GM23338 (cell line): ENCODE results near the gene CIZ1.

Experiments used
- CREB1 ChIP-seq: fragments of 250-450 bp; sonication (Bioruptor Pico); IDR thresholded peaks from 2 replicates; pipeline ENCODE4 v1.5.0; 2020; ENCODE audit warnings: low read depth, mild to moderate bottlenecking, moderate library complexity
- ETS1 ChIP-seq: IDR thresholded peaks from 2 replicates; pipeline ENCODE4 v1.6.1; 2016; ENCODE audit warnings: antibody characterized with exemption
- EZH2 ChIP-seq: fragments of 200-600 bp; sonication (generic); IDR thresholded peaks from one replicate; pipeline ENCODE4 v1.8.0; 2017; ENCODE audit warnings: antibody characterized with exemption, mild to moderate bottlenecking, low read depth; ENCODE audit not compliant: unreplicated experiment
- JUNB ChIP-seq: IDR thresholded peaks from one replicate; pipeline ENCODE4 v1.6.1; 2016; ENCODE audit warnings: antibody characterized with exemption; ENCODE audit not compliant: unreplicated experiment
- POLR2AphosphoS5 ChIP-seq: IDR thresholded peaks from 2 replicates; pipeline ENCODE4 v1.6.1; 2016; ENCODE audit warnings: antibody characterized with exemption, low read depth
- STAT1 ChIP-seq: IDR thresholded peaks from one replicate; pipeline ENCODE4 v1.6.1; 2016; ENCODE audit warnings: antibody characterized with exemption; ENCODE audit not compliant: unreplicated experiment
- ZNF114 ChIP-seq: fragments of 250-450 bp; sonication (Bioruptor Pico); IDR thresholded peaks from 2 replicates; pipeline ENCODE4 v1.5.0; 2020; ENCODE audit warnings: mild to moderate bottlenecking, moderate library complexity
- TF ChIP-seq, protein P1 (sequence below), 2 experiments: fragments of 200-600 bp in 1 of 2; sonication (generic) in 1 of 2; conservative IDR thresholded peaks; 2 replicates each; pipeline versions ENCODE4 v1.5.1 to v1.6.1; 2016 to 2017; ENCODE audit warnings: antibody characterized with exemption in 2 of 2, low read depth in 2 of 2, mild to moderate bottlenecking in 2 of 2, moderate library complexity in 1 of 2
- TF ChIP-seq, protein P2 (sequence below): IDR thresholded peaks from one replicate; pipeline ENCODE4 v1.6.1; 2018; ENCODE audit warnings: antibody characterized with exemption; ENCODE audit not compliant: unreplicated experiment
- TF ChIP-seq, protein P3 (sequence below): fragments of 250-450 bp; sonication (Bioruptor Pico); IDR thresholded peaks from 2 replicates; pipeline ENCODE4 v1.5.0; 2020; ENCODE audit warnings: mild to moderate bottlenecking, moderate library complexity

GRCh38 chr9:128182893-128183588 lies 8.3 kb downstream of the CIZ1 start:
- TF ChIP-seq, protein P1, sequence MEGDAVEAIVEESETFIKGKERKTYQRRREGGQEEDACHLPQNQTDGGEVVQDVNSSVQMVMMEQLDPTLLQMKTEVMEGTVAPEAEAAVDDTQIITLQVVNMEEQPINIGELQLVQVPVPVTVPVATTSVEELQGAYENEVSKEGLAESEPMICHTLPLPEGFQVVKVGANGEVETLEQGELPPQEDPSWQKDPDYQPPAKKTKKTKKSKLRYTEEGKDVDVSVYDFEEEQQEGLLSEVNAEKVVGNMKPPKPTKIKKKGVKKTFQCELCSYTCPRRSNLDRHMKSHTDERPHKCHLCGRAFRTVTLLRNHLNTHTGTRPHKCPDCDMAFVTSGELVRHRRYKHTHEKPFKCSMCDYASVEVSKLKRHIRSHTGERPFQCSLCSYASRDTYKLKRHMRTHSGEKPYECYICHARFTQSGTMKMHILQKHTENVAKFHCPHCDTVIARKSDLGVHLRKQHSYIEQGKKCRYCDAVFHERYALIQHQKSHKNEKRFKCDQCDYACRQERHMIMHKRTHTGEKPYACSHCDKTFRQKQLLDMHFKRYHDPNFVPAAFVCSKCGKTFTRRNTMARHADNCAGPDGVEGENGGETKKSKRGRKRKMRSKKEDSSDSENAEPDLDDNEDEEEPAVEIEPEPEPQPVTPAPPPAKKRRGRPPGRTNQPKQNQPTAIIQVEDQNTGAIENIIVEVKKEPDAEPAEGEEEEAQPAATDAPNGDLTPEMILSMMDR (conservative IDR thresholded peaks at IDR 0.05; ENCODE audit: low read depth in 2 of 2), result no peak
- TF ChIP-seq EZH2 (no peak), CREB1 (CRISPR knock-in tag) (no peak), POLR2AphosphoS5 (no peak), JUNB (no peak), ZNF114 (CRISPR knock-in tag) (no peak), ETS1 (no peak), STAT1 (no peak)
- TF ChIP-seq, protein P2, sequence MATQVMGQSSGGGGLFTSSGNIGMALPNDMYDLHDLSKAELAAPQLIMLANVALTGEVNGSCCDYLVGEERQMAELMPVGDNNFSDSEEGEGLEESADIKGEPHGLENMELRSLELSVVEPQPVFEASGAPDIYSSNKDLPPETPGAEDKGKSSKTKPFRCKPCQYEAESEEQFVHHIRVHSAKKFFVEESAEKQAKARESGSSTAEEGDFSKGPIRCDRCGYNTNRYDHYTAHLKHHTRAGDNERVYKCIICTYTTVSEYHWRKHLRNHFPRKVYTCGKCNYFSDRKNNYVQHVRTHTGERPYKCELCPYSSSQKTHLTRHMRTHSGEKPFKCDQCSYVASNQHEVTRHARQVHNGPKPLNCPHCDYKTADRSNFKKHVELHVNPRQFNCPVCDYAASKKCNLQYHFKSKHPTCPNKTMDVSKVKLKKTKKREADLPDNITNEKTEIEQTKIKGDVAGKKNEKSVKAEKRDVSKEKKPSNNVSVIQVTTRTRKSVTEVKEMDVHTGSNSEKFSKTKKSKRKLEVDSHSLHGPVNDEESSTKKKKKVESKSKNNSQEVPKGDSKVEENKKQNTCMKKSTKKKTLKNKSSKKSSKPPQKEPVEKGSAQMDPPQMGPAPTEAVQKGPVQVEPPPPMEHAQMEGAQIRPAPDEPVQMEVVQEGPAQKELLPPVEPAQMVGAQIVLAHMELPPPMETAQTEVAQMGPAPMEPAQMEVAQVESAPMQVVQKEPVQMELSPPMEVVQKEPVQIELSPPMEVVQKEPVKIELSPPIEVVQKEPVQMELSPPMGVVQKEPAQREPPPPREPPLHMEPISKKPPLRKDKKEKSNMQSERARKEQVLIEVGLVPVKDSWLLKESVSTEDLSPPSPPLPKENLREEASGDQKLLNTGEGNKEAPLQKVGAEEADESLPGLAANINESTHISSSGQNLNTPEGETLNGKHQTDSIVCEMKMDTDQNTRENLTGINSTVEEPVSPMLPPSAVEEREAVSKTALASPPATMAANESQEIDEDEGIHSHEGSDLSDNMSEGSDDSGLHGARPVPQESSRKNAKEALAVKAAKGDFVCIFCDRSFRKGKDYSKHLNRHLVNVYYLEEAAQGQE, result no peak
- TF ChIP-seq, protein P3, sequence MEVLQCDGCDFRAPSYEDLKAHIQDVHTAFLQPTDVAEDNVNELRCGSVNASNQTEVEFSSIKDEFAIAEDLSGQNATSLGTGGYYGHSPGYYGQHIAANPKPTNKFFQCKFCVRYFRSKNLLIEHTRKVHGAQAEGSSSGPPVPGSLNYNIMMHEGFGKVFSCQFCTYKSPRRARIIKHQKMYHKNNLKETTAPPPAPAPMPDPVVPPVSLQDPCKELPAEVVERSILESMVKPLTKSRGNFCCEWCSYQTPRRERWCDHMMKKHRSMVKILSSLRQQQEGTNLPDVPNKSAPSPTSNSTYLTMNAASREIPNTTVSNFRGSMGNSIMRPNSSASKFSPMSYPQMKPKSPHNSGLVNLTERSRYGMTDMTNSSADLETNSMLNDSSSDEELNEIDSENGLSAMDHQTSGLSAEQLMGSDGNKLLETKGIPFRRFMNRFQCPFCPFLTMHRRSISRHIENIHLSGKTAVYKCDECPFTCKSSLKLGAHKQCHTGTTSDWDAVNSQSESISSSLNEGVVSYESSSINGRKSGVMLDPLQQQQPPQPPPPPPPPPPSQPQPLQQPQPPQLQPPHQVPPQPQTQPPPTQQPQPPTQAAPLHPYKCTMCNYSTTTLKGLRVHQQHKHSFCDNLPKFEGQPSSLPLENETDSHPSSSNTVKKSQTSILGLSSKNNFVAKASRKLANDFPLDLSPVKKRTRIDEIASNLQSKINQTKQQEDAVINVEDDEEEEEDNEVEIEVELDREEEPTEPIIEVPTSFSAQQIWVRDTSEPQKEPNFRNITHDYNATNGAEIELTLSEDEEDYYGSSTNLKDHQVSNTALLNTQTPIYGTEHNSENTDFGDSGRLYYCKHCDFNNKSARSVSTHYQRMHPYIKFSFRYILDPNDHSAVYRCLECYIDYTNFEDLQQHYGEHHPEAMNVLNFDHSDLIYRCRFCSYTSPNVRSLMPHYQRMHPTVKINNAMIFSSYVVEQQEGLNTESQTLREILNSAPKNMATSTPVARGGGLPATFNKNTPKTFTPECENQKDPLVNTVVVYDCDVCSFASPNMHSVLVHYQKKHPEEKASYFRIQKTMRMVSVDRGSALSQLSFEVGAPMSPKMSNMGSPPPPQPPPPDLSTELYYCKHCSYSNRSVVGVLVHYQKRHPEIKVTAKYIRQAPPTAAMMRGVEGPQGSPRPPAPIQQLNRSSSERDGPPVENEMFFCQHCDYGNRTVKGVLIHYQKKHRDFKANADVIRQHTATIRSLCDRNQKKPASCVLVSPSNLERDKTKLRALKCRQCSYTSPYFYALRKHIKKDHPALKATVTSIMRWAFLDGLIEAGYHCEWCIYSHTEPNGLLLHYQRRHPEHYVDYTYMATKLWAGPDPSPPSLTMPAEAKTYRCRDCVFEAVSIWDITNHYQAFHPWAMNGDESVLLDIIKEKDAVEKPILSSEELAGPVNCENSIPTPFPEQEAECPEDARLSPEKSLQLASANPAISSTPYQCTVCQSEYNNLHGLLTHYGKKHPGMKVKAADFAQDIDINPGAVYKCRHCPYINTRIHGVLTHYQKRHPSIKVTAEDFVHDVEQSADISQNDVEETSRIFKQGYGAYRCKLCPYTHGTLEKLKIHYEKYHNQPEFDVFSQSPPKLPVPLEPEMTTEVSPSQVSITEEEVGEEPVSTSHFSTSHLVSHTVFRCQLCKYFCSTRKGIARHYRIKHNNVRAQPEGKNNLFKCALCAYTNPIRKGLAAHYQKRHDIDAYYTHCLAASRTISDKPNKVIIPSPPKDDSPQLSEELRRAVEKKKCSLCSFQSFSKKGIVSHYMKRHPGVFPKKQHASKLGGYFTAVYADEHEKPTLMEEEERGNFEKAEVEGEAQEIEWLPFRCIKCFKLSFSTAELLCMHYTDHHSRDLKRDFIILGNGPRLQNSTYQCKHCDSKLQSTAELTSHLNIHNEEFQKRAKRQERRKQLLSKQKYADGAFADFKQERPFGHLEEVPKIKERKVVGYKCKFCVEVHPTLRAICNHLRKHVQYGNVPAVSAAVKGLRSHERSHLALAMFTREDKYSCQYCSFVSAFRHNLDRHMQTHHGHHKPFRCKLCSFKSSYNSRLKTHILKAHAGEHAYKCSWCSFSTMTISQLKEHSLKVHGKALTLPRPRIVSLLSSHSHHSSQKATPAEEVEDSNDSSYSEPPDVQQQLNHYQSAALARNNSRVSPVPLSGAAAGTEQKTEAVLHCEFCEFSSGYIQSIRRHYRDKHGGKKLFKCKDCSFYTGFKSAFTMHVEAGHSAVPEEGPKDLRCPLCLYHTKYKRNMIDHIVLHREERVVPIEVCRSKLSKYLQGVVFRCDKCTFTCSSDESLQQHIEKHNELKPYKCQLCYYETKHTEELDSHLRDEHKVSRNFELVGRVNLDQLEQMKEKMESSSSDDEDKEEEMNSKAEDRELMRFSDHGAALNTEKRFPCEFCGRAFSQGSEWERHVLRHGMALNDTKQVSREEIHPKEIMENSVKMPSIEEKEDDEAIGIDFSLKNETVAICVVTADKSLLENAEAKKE, result no peak
